ENCODE measurements around the gene INSRR. TPM values are rescaled to one million over a fixed set of nuclear protein-coding genes. Genes with fewer than 3 reads are reported as not detected.

INSRR gene
- total RNA-seq, 1 experiment from 2014 or later, result not detected

- TF ChIP-seq CTCF (conservative IDR thresholded peaks at IDR 0.05; ENCODE audit: low read depth, low read length), result no peak
- TF ChIP-seq EZH2phosphoT487 (IDR thresholded peaks at IDR 0.05; ENCODE audit: borderline replicate concordance, low read length), result no peak
- TF ChIP-seq EZH2 (IDR thresholded peaks at IDR 0.05; ENCODE audit: low read length, unreplicated experiment), result no peak
- no peaks in the 10 kb centered on the region for H3F3A ChIP-seq (ENCODE audit: low read length, unreplicated experiment)
- H4K20me1 ChIP-seq (ENCODE audit: low read length), result no peaks in the 10 kb centered on the region
- CTCF ChIA-PET, result no interaction called here
- POLR2A ChIA-PET (ENCODE audit: unreplicated experiment), result no interaction called here
- H2AFZ ChIP-seq (ENCODE audit: low read length), result no peak overlapping the region
- no TSS peak for BruUV-seq (replicated peaks)
- H3K27me3 ChIP-seq (ENCODE audit: low read length), result peaks cover 31% of the 10 kb centered on the region
- H3K9ac ChIP-seq (ENCODE audit: low read length), result no peak overlapping the region
- H3K9me2 ChIP-seq (replicated peaks; ENCODE audit: low read length), result no peaks in the 10 kb centered on the region
- intact Hi-C loops (cut with micrococcal nuclease), result no loop called here
- ATAC-seq (no peak), DNase-seq (no peak)
- no peak overlapping the region for H3K4me2 ChIP-seq (ENCODE audit: low read length)
- no peaks in the 10 kb centered on the region for H3K36me3 ChIP-seq (ENCODE audit: low read depth, low read length)
- no peaks in the 10 kb centered on the region for H3K79me2 ChIP-seq (ENCODE audit: low read length)
- H3K9me3 ChIP-seq (ENCODE audit: low read length), result no peaks in the 10 kb centered on the region
- H3K4me3 ChIP-seq (ENCODE audit: low read length), result no peak overlapping the region
- no peak overlapping the region for H3K27ac ChIP-seq (ENCODE audit: low read length)
- H3K4me1 ChIP-seq (ENCODE audit: insufficient read depth, low read length), result peaks cover 22% of the 10 kb centered on the region
These were observed 4.7 kb upstream of the INSRR start for GRCh38 chr1:156863631-156864030.

GRCh38 chr1:156862997-156863599, 4.2 kb upstream of the INSRR start:
- no peak overlapping the region for H3K9ac ChIP-seq (ENCODE audit: low read length)
- no peaks in the 10 kb centered on the region for H4K20me1 ChIP-seq (ENCODE audit: low read length)
- H3K27me3 ChIP-seq (ENCODE audit: low read length), result peaks cover 37% of the 10 kb centered on the region
- no peak overlapping the region for H3K4me2 ChIP-seq (ENCODE audit: low read length)
- no peak for TF ChIP-seq EZH2phosphoT487 (IDR thresholded peaks at IDR 0.05; ENCODE audit: borderline replicate concordance, low read length)
- no peak for TF ChIP-seq EZH2 (IDR thresholded peaks at IDR 0.05; ENCODE audit: low read length, unreplicated experiment)
- no peak for TF ChIP-seq CTCF (conservative IDR thresholded peaks at IDR 0.05; ENCODE audit: low read depth, low read length)
- H3K79me2 ChIP-seq (ENCODE audit: low read length), result no peaks in the 10 kb centered on the region
- BruUV-seq (replicated peaks), result no TSS peak
- peaks cover 22% of the 10 kb centered on the region for H3K4me1 ChIP-seq (ENCODE audit: insufficient read depth, low read length)
- ATAC-seq (no peak), DNase-seq (no peak)
- POLR2A ChIA-PET (ENCODE audit: unreplicated experiment), result no interaction called here
- no peak overlapping the region for H3K27ac ChIP-seq (ENCODE audit: low read length)
- no peaks in the 10 kb centered on the region for H3K9me2 ChIP-seq (replicated peaks; ENCODE audit: low read length)
- no peaks in the 10 kb centered on the region for H3K9me3 ChIP-seq (ENCODE audit: low read length)
- no peaks in the 10 kb centered on the region for H3K36me3 ChIP-seq (ENCODE audit: low read depth, low read length)
- intact Hi-C loops (cut with micrococcal nuclease), result no loop called here
- CTCF ChIA-PET, result no interaction called here
- H3K4me3 ChIP-seq (ENCODE audit: low read length), result no peak overlapping the region
- no peak overlapping the region for H2AFZ ChIP-seq (ENCODE audit: low read length)
- no peaks in the 10 kb centered on the region for H3F3A ChIP-seq (ENCODE audit: low read length, unreplicated experiment)

GRCh38 chr1:156862584-156862983, 3.7 kb upstream of the INSRR start:
- no TSS peak for BruUV-seq (replicated peaks)
- Histone ChIP-seq H3K4me1 (ENCODE audit: insufficient read depth, low read length) (peaks cover 22% of the 10 kb centered on the region), H3K4me2 (ENCODE audit: low read length) (no peak overlapping the region), H3F3A (ENCODE audit: low read length, unreplicated experiment) (no peaks in the 10 kb centered on the region), H3K36me3 (ENCODE audit: low read depth, low read length) (no peaks in the 10 kb centered on the region), H3K9me2 (replicated peaks; ENCODE audit: low read length) (no peaks in the 10 kb centered on the region), H2AFZ (ENCODE audit: low read length) (no peak overlapping the region), H3K9me3 (ENCODE audit: low read length) (no peaks in the 10 kb centered on the region), H3K79me2 (ENCODE audit: low read length) (no peaks in the 10 kb centered on the region), H3K27me3 (ENCODE audit: low read length) (peaks cover 42% of the 10 kb centered on the region), H3K4me3 (ENCODE audit: low read length) (no peak overlapping the region), H3K27ac (ENCODE audit: low read length) (no peak overlapping the region), H4K20me1 (ENCODE audit: low read length) (no peaks in the 10 kb centered on the region), H3K9ac (ENCODE audit: low read length) (no peak overlapping the region)
- intact Hi-C loops (cut with micrococcal nuclease), result no loop called here
- ChIA-PET POLR2A (ENCODE audit: unreplicated experiment) (no interaction called here), CTCF (interaction anchor here (0.6 kb wide), 1 partner anchor 25 kb away, joined by 3 read pairs; no protein-coding TSS in a partner anchor)
- ATAC-seq (no peak), DNase-seq (no peak)
- TF ChIP-seq EZH2 (IDR thresholded peaks at IDR 0.05; ENCODE audit: low read length, unreplicated experiment) (no peak), CTCF (conservative IDR thresholded peaks at IDR 0.05; ENCODE audit: low read depth, low read length) (no peak), EZH2phosphoT487 (IDR thresholded peaks at IDR 0.05; ENCODE audit: borderline replicate concordance, low read length) (no peak)

Measured in PC-3 (cell line).